HG03135 (cell line): Measurements from ENCODE around the gene ATP6V1C2.
"Not testable (repeated sequence)": the region's sequence is repeated elsewhere in the genome, so short reads cannot be mapped to it uniquely, and the experiment has no call there.

Experiments
- ATAC-seq: cut with Tn5 transposase; IDR thresholded peaks from one replicate; pipeline ENCODE4 v1.9.1; 2021; ENCODE audit warnings: mild to moderate bottlenecking, moderate library complexity; ENCODE audit not compliant: unreplicated experiment

ATP6V1C2 gene

GRCh38 chr2:10783421-10783820 is 62.0 kb downstream of the ATP6V1C2 start:
- ATAC-seq = no peak

GRCh38 chr2:10784719-10785118 is 63.3 kb downstream of the ATP6V1C2 start:
- no peak for ATAC-seq

- ATAC-seq = no peak
Measured at GRCh38 chr2:10785260-10785659, 63.8 kb downstream of the ATP6V1C2 start.

- ATAC-seq = no peak
Measured at GRCh38 chr2:10786240-10786982, 65.0 kb downstream of the ATP6V1C2 start.

- ATAC-seq = no peak
Measured at GRCh38 chr2:10787176-10787968, 65.9 kb downstream of the ATP6V1C2 start.

GRCh38 chr2:10788855-10789254 is 67.4 kb downstream of the ATP6V1C2 start:
- ATAC-seq = no peak

GRCh38 chr2:10790228-10790973 is 69.0 kb downstream of the ATP6V1C2 start:
- peak; percentile 77 for ATAC-seq

- no peak for ATAC-seq
Measured at GRCh38 chr2:10792001-10792634, 70.7 kb downstream of the ATP6V1C2 start.

- ATAC-seq = no peak
Measured at GRCh38 chr2:10792660-10793400, 71.4 kb downstream of the ATP6V1C2 start.

- no peak for ATAC-seq
Measured at GRCh38 chr2:10793816-10794215, 72.4 kb downstream of the ATP6V1C2 start.

GRCh38 chr2:10794876-10795275 is 73.4 kb downstream of the ATP6V1C2 start:
- no peak for ATAC-seq

GRCh38 chr2:10795508-10796046 is 74.1 kb downstream of the ATP6V1C2 start:
- ATAC-seq = no peak

GRCh38 chr2:10796703-10797102 is 75.3 kb downstream of the ATP6V1C2 start:
- ATAC-seq = no peak

GRCh38 chr2:10798783-10799182 is 77.4 kb downstream of the ATP6V1C2 start:
- no peak for ATAC-seq

GRCh38 chr2:10800163-10800562 is 78.7 kb downstream of the ATP6V1C2 start:
- no peak for ATAC-seq

GRCh38 chr2:10802657-10803056 is 81.2 kb downstream of the ATP6V1C2 start:
- no peak for ATAC-seq

GRCh38 chr2:10805990-10806389 is 84.6 kb downstream of the ATP6V1C2 start:
- not testable (repeated sequence) for ATAC-seq

GRCh38 chr2:10806543-10806942 is 85.1 kb downstream of the ATP6V1C2 start:
- ATAC-seq = no peak

GRCh38 chr2:10810202-10811161 is 89.1 kb downstream of the ATP6V1C2 start:
- ATAC-seq = no peak
